GM20000 (cell line): Measurements from ENCODE around the gene TIAM2.

Source experiments
- DNase-seq: peaks from one replicate; pipeline ENCODE4 v3.0.0; 2012; ENCODE audit warnings: low spot score
- CTCF ChIP-seq: IDR thresholded peaks from 2 replicates; pipeline ENCODE4 v1.5.1; 2012; ENCODE audit warnings: mild to moderate bottlenecking, control low read depth; ENCODE audit errors: extremely low read depth, missing control alignments

TIAM2 gene

GRCh38 chr6:155244434-155244833 lies 249.3 kb downstream of the TIAM2 start:
- TF ChIP-seq CTCF, result no peak
- DNase-seq, result no peak

- no peak for TF ChIP-seq CTCF
- DNase-seq, result no peak
These were observed 250.1 kb downstream of the TIAM2 start for GRCh38 chr6:155245193-155245592.

GRCh38 chr6:155245831-155246230 lies 250.7 kb downstream of the TIAM2 start:
- no peak for DNase-seq
- no peak for TF ChIP-seq CTCF

- no peak for DNase-seq
- no peak for TF ChIP-seq CTCF
These were observed 251.7 kb downstream of the TIAM2 start for GRCh38 chr6:155246825-155247224.

GRCh38 chr6:155247618-155248007 lies 252.5 kb downstream of the TIAM2 start:
- no peak for TF ChIP-seq CTCF
- no peak for DNase-seq

GRCh38 chr6:155248008-155249001 lies 253.2 kb downstream of the TIAM2 start:
- TF ChIP-seq CTCF, result no peak
- peak; percentile 66 for DNase-seq

- no peak for DNase-seq
- no peak for TF ChIP-seq CTCF
These were observed 255.7 kb downstream of the TIAM2 start for GRCh38 chr6:155250701-155251381.
